NCI-H2227 (cell line): ENCODE results near the gene LPXN.

Experiments
- DNase-seq: peaks from one replicate; lab custom pipeline; 2025; ENCODE audit not compliant: unreplicated experiment; lab: John Stamatoyannopoulos, UW

Gene LPXN

DNA sequence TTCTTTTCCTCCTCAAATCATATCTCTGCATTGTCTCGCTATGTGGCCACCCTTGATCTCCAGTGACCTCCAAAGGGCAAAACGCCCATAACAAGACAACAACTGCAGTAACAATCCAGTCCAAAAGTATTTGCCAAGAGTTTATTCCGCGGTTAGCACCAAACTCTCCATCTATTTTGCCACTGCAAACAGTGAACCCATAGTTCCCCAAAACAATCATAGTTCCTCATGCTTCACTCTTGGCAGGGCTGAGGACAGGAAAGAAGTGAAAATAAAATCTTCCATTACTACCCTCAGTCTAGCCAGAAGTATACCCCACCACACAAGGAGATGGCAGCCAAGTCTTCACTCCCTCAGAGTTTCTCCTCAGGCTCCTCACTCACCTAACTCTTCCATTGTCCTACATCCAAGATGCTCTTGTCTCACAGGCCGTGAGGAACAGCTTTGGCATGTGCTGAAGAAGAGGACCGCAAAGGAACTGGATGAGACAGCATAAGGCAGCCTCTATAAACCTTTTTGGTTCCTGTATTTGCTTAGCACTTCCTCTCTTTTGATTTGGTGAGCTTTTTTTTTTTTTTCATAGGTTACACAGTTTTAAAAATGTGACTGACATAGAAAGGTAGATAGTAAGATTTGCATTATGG is at the start of gene LPXN:
Gene LPXN (minus strand): TSS at position 480 of the 644 bp plus-strand sequence. CDS start 84 bp downstream, at position 396.
- DNase-seq, result no peak

DNA sequence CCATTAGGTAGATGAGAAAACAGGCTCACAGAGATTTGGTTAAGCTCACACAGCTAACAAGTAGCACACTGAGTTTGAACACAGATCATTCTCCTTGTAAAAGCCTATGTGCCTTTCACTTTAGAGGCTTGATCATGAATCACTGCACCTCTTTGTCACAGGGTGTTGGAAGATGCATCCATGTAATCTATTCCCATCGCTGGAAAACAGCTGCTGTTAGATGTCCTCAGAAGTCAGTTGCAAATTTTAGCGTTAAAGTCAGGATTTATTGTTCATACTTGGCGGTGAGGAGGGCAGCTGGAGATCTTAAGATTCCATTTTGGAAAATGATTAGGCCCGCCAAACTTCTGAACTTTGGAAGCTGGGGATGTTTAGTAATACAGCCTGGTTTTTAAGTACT is 49.4 kb upstream of the LPXN start:
- no peak for DNase-seq

GRCh38 chr11:58622344-58622743 is 46.7 kb upstream of the LPXN start, which contains the start of gene CNTF:
Gene CNTF (plus strand): TSS chr11:58622665. CDS start chr11:58622753, 88 bp downstream.
- no peak for DNase-seq

DNA sequence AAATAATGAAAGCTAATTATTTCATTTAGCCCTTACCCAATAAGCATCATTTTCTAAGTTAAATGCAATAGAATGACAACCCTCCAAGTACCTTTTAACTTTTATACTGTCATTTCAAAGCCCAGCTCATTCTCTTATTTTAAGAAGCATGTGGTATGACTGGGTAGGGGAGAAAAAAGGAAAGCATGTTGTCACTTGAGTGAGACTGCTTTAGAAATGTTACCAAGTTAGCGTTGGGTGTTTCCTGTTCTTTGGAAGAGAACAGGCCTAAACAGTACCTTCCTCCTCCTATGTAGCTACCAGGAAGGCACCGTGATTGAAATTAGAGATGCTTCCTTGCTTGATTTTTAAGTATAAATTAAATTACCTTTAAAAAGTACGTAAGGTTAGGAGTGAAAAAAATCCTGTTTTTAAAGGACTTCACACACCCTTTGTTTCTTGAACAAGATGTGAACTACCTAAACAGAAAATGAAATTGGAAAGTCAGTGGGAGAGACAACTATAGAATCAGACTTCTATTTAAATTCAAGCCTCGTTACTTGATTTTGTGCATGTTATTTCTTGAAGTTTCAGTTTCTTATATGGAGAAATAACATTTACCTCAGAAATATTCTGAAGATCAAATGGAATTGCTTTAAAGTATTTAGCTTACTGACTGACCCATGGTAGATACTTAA is 46.1 kb upstream of the LPXN start:
- DNase-seq, result no peak

- DNase-seq, result no peak
Measured at GRCh38 chr11:58617976-58618557, 42.4 kb upstream of the LPXN start.

DNA sequence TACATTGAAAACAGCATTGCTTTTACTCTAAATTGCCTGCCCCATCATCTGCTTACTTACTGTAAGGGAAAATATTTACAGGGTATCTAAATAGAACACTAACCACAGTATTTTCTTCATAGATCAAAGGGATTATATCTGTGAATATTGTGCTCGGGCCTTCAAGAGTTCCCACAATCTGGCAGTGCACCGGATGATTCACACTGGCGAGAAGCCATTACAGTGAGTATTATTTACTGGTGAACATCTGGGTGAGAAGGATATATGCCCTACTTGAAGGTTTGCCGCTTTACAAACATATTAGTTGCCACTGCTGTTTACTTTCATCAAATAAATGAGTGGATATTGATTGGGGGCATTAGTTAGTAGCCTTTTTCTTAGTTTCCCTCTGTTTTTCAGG is 40.9 kb upstream of the LPXN start:
- DNase-seq, result no peak

DNA sequence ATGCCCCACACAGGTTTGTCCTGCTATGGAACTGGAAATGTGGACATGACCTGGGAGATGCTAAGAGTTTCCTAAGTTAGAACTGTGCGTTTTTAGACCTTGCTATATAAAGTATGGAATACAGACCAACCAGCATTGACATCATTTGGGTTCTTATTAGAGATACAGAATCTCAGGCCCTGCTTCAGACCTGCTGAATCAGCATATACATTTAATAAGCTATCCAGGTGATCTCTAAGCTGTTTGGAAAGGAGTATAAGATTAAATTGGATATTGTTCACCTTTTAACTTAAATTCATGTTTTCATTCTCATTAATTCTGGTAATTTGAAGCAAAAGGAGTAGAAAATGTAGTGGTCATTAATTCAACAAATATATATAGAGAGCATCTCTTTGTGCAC is 39.9 kb upstream of the LPXN start:
- DNase-seq, result no peak

DNA sequence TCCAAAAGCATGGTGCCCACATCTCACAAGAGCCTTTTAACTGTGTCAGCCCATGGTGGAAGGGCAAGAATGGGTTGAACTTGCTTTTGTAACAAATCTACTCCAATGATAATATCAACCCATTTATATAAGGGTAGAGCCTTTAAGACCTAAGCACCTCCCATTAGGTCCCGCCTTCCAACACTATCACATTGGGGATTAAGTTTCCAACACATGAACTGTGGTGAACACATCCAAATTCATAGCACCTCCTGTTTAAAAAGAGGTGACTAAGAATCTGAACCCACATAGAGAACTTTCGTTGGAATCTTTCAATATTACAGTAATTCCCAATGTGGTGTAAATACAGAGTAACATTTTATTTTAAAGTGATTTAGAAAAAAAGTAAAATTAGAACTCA is 37.6 kb upstream of the LPXN start:
- no peak for DNase-seq

- DNase-seq, result no peak
Measured at GRCh38 chr11:58609723-58610122, 34.1 kb upstream of the LPXN start.

DNA sequence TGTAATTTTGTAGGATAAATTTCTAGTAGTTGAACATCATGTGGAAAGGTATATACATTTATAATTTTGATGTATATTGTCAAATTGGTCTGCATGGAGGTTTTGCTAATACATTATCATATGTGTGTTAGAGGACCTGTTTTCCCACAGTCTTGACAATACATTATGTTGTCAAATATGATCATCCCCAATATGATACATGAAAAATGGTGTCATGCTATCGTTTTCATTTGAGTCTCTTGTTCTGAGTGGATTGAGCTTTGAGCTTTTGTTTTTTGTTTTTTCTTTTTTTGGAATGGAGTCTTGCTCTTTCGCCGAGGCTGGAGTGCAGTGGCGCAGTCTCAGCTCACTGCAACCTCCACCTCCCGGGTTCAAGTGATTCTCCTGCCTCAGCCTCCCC is 32.7 kb upstream of the LPXN start:
- no peak for DNase-seq

- no peak for DNase-seq
Measured at GRCh38 chr11:58606930-58607714, 31.5 kb upstream of the LPXN start.

- no peak for DNase-seq
Measured at GRCh38 chr11:58600510-58600909, 24.9 kb upstream of the LPXN start.

- no peak for DNase-seq
Measured at GRCh38 chr11:58597486-58598144, 22.0 kb upstream of the LPXN start.

- no peak for DNase-seq
Measured at GRCh38 chr11:58596621-58597020, 21.0 kb upstream of the LPXN start.

DNA sequence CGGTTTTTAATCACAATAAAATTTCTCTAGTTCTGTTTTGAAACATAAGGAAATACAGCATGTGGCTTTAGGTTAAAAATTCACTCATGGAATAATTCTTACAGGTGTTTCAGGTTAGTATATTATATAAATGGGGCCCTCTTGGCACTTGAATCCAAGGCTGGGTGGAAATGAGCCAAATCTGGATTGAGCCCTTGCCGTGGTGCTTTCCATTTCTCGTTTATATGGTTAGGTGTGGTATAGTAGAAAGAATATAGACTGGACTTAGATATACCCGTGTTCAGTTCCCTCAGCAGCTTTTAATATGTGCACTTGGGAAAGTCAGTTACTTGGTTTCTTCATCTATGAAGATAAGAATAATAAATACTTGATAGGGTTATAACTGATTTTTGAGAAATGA is 19.2 kb upstream of the LPXN start:
- no peak for DNase-seq

DNA sequence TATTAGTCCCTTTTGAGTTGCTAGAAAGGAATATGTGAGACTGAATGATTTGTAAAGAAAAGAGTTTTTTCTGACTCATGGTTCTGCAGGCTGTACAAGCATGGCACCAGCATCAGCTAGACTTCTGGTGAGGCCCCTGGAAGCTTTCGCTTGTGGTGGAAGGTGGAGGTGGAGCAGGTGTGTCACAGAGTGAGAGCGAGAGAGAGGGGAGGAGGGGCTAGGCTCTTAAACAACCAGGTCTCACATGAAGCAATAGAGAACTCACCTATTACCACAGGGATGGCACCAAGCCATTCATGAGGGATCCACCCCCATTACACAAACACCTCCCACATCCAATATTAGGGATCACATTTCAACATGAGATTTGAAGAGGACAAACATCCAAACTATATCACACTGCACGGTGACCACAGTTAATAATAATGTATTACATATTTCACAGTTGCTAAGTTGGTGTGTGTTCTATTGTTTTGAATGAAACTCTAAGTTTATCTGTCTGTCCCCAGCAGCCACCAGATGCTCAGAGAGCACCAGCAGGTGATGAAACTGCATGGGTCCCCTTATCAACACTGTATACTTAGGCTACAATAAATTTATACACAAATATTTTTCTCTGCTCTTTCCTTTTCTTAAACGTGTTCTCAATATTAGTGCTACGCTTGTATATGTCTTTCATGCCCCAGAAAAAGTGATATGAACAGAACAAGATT is 17.3 kb upstream of the LPXN start:
- no peak for DNase-seq

DNA sequence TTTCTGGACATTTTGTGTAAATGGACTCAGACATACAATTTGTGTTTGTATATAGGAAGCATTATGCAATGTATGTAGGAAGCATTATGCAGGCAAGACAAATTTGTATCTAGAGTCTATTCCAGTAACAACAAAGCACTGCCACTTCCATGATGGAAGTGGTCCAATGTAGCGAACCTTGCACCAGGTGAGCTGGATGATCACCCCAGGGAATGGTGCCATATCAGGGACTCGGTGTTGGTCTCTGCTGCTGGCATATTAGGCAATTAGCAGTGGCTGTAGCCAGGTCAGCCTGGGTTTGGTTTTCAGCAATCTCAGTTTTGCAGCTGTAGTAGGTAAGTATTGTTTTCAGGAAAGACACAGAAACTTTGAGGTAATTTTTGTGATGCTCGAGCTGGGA is 16.0 kb upstream of the LPXN start:
- DNase-seq, result no peak

DNA sequence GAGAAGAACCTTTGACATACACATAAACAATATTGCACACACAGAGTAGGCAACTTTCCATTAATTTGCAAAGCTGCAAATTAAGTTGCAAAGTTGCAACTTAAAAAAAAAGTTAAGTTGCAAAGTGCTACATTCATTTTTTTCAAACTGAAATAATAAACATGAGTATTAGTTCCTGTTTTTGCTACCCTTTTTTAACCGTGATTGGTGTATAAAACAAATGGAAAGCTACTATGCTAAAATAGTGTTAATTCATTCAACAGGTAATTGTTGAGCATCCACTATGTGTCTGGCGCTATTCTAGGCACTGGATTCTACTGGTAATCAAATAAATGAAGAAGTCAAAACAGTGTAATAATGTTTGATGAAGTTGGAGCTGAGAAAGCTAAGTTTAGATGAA is 11.3 kb upstream of the LPXN start:
- no peak for DNase-seq

GRCh38 chr11:58582437-58582836 is 6.8 kb upstream of the LPXN start:
- no peak for DNase-seq

DNA sequence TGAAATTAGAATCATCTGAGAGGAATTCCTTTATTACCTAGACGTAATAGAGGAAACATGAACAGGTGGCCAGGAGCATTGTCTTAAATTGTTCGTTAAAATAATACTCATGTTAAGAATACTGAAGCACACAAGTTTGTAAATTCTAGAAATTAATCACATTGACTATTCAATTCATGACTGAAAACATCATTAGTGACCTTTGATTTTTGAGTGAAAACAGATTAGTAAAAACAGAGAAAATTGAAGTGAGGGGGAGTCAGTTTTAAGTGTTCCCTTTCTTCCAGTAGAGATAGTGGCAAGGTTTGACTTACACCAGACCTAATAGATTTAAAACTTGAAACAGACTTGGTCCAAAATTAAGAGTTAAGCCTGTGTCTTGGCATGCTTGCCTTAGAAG is 4.7 kb upstream of the LPXN start:
- DNase-seq, result no peak
